SK-N-MC (cell line): ENCODE measurements around the gene NRP2.

Source experiments
- DNase-seq: peaks from one replicate; pipeline ENCODE4 v3.0.0-alpha.2; 2011; ENCODE audit warnings: low read depth, low spot score
- H3K27ac ChIP-seq: fragments of 200-600 bp; sonication (generic); 2 replicates; pipeline ENCODE4 v1.5.1; 2016; ENCODE audit warnings: mixed run types
- H3K36me3 ChIP-seq: fragments of 200-600 bp; sonication (generic); 2 replicates; pipeline ENCODE4 v1.6.1; 2017; ENCODE audit warnings: antibody characterized with exemption, low read length, mixed read lengths; ENCODE audit not compliant: insufficient read depth
- H3K4me3 ChIP-seq: fragments of 200-600 bp; sonication (generic); 2 replicates; pipeline ENCODE4 v1.5.1; 2016
- H3K9ac ChIP-seq: fragments of 200-600 bp; sonication (generic); 2 replicates; pipeline ENCODE4 v1.8.0; 2017; ENCODE audit warnings: mixed run types, mixed read lengths; ENCODE audit not compliant: insufficient read length
- H3K9me3 ChIP-seq: fragments of 200-600 bp; sonication (generic); 2 replicates; pipeline ENCODE4 v1.6.1; 2017; ENCODE audit warnings: low read depth, mild to moderate bottlenecking, antibody characterized with exemption, low read length, moderate library complexity, mixed read lengths
- EZH2 ChIP-seq: fragments of 200-600 bp; sonication (generic); IDR thresholded peaks from one replicate; pipeline ENCODE4 v1.6.1; 2017; ENCODE audit warnings: antibody characterized with exemption
- FOXP2 ChIP-seq: optimal IDR thresholded peaks from 2 replicates; pipeline ENCODE3; 2011; ENCODE audit warnings: mild to moderate bottlenecking, moderate library complexity; ENCODE audit not compliant: insufficient read depth; ENCODE audit errors: extremely low read length, control extremely low read depth
- POLR2AphosphoS5 ChIP-seq: IDR thresholded peaks from 2 replicates; pipeline ENCODE4 v1.6.1; 2012; ENCODE audit warnings: mild to moderate bottlenecking, low read depth, low read length, borderline replicate concordance

The NRP2 gene

DNA sequence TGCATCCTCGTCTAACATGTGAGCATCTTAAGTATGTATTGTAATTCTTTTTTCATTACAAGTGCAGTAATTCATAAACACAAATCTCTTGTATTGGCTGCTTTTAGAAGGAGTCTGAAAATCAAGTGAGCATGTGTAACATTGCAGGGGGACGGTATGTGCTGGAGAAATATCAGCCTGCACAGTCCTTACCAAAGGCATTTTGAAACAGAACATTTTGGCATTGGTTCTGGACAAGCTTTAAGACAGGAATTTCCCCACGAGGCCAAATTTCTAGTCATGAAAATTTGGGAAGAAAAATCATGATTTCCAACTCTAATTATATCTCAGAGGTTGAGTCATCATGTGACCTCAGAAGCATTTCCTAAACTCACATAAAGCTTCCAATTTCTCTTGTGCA lies 24.7 kb upstream of the NRP2 start:
- Histone ChIP-seq H3K36me3 (no peaks in the 10 kb centered on the region), H3K4me3 (no peak overlapping the region), H3K9me3 (no peaks in the 10 kb centered on the region), H3K9ac (no peak overlapping the region), H3K27ac (no peak overlapping the region)
- TF ChIP-seq FOXP2 (no peak), POLR2AphosphoS5 (no peak), EZH2 (no peak)
- DNase-seq = no peak

- no peaks in the 10 kb centered on the region for H3K36me3 ChIP-seq
- H3K27ac ChIP-seq = no peak overlapping the region
- TF ChIP-seq FOXP2 (no peak), EZH2 (no peak), POLR2AphosphoS5 (no peak)
- no peaks in the 10 kb centered on the region for H3K9me3 ChIP-seq
- no peak overlapping the region for H3K9ac ChIP-seq
- DNase-seq = no peak
- H3K4me3 ChIP-seq = no peak overlapping the region
Observed at GRCh38 chr2:205658068-205658467, 24.2 kb upstream of the NRP2 start.

- no peak for TF ChIP-seq POLR2AphosphoS5
- no peak for TF ChIP-seq EZH2
- no peak for TF ChIP-seq FOXP2
- no peak for DNase-seq
Observed at GRCh38 chr2:205658572-205658971, 23.7 kb upstream of the NRP2 start.

GRCh38 chr2:205659922-205660321 lies 22.4 kb upstream of the NRP2 start:
- Histone ChIP-seq H3K9ac (no peak overlapping the region), H3K4me3 (no peak overlapping the region), H3K36me3 (no peaks in the 10 kb centered on the region), H3K9me3 (no peaks in the 10 kb centered on the region), H3K27ac (no peak overlapping the region)
- TF ChIP-seq FOXP2 = no peak
- TF ChIP-seq EZH2 = no peak
- no peak for TF ChIP-seq POLR2AphosphoS5
- no peak for DNase-seq

More at GRCh38 chr2:205658572-205658971, 23.7 kb upstream of the NRP2 start:
- no peak overlapping the region for H3K9ac ChIP-seq
- H3K36me3 ChIP-seq = no peaks in the 10 kb centered on the region
- H3K27ac ChIP-seq = no peak overlapping the region
- H3K4me3 ChIP-seq = no peak overlapping the region
- no peaks in the 10 kb centered on the region for H3K9me3 ChIP-seq

DNA sequence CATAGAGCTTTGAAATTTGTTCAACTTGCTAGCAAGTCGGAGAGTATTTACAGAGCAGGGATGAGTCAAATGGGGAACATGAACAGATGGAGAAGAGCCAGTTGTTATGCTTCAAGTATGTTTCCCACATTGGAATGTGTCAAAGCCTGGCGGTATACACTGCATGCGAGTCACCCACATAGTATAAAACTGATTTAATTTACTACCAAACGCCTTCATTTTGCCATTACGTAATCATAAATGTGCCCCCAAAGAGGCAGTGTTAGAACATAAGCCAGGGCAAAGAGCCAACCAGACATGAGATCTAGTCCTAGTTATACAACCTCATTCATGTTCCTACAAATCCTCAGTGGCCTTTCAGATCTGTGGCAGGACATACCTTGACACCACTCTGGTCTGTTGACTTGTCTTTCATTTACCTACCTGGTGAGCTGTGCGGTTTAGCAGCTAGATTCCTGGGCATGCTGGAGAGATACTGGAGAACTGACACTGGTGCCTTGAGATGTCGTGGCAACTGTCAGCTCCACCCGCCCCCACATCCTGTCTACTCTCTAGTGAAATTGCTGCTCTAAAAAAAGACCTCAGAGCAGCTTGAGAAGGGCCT lies 21.7 kb upstream of the NRP2 start:
- Histone ChIP-seq H3K4me3 (no peak overlapping the region), H3K9ac (no peak overlapping the region), H3K36me3 (no peaks in the 10 kb centered on the region), H3K9me3 (no peaks in the 10 kb centered on the region), H3K27ac (no peak overlapping the region)
- DNase-seq = no peak
- TF ChIP-seq FOXP2 (no peak), POLR2AphosphoS5 (no peak), EZH2 (no peak)

DNA sequence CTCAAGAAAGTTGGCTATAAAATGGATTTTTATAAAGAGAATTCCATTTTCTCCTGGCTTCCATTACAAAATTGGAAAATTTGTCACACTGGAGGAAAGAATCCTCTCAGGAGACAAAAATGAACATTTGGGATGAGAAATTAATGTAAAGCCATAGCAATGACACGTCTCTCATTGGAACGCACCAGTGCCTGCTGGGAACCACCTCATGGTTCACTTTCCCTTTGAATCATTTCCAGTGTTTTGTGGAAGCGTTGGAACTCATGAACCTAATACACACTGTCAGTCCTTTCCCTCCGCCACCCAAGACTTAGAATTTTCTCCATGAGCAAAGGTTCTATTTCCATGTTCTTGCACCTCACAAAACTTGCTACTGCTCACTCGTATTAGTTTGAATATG lies 21.0 kb upstream of the NRP2 start:
- H3K4me3 ChIP-seq = no peak overlapping the region
- TF ChIP-seq FOXP2 (no peak), POLR2AphosphoS5 (no peak), EZH2 (no peak)
- no peak overlapping the region for H3K9ac ChIP-seq
- no peaks in the 10 kb centered on the region for H3K36me3 ChIP-seq
- DNase-seq = no peak
- no peak overlapping the region for H3K27ac ChIP-seq
- no peaks in the 10 kb centered on the region for H3K9me3 ChIP-seq

- H3K27ac ChIP-seq = no peak overlapping the region
- no peaks in the 10 kb centered on the region for H3K36me3 ChIP-seq
- no peak overlapping the region for H3K4me3 ChIP-seq
- DNase-seq = no peak
- no peaks in the 10 kb centered on the region for H3K9me3 ChIP-seq
- no peak for TF ChIP-seq FOXP2
- no peak for TF ChIP-seq POLR2AphosphoS5
- TF ChIP-seq EZH2 = no peak
- no peak overlapping the region for H3K9ac ChIP-seq
Observed at GRCh38 chr2:205662206-205662965, 19.9 kb upstream of the NRP2 start.

- no peak overlapping the region for H3K4me3 ChIP-seq
- DNase-seq = no peak
- no peak overlapping the region for H3K27ac ChIP-seq
- no peaks in the 10 kb centered on the region for H3K9me3 ChIP-seq
- TF ChIP-seq FOXP2 (no peak), POLR2AphosphoS5 (no peak), EZH2 (no peak)
- no peaks in the 10 kb centered on the region for H3K36me3 ChIP-seq
- no peak overlapping the region for H3K9ac ChIP-seq
Observed at GRCh38 chr2:205665791-205666190, 16.5 kb upstream of the NRP2 start.

DNA sequence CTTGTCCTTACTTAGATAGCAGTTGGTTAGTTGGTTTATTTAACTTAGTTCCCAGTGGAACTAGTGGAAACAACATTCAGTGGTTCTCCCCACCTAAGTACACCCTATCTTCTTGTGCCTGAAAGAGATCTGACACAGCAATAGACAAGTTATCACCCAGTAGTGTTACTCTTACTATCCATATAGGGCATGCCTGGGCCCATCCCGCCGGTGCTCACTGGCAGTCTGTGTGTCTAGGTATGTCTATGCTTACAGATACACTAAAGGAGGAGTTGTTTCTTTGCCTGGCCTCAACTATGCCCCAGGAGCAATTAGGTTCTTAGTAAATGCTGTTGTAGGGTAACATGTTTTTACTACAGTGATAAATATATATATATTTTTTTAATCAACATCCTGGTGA lies 12.0 kb upstream of the NRP2 start:
- no peak overlapping the region for H3K27ac ChIP-seq
- TF ChIP-seq EZH2 (no peak), POLR2AphosphoS5 (no peak), FOXP2 (no peak)
- H3K9me3 ChIP-seq = no peaks in the 10 kb centered on the region
- no peak overlapping the region for H3K4me3 ChIP-seq
- H3K9ac ChIP-seq = no peak overlapping the region
- no peaks in the 10 kb centered on the region for H3K36me3 ChIP-seq
- no peak for DNase-seq
